Spleen (tissue), 13 donors: ENCODE data around the gene CFAP119. TPM values are rescaled to one million over a fixed set of nuclear protein-coding genes. Genes with fewer than 3 reads are reported as not detected.
A peak's percentile ranks its signal among the peaks of the same experiment; 100 is the strongest.
"Not testable (repeated sequence)": the region's sequence is repeated elsewhere in the genome, so short reads cannot be mapped to it uniquely, and the experiment has no call there.

Source experiments
- DNase-seq: peaks from one replicate; pipeline ENCODE4 v3.0.0-alpha.2; 2020
- H3K27ac ChIP-seq, 8 donors: fragments of 200-600 bp; sonication (generic) in 7 of 8; 1 replicate in 4 of 8; 2 replicates in 4 of 8; pipeline versions ENCODE4 v1.5.0 to v1.8.0; 2016 to 2021; ENCODE audit warnings: inconsistent platforms in 4 of 8, mild to moderate bottlenecking in 4 of 8, moderate library complexity in 1 of 8
- H3K27me3 ChIP-seq, 7 donors: fragments of 200-600 bp; sonication (generic) in 6 of 7; replicated peaks in 1 of 7; 1 replicate in 4 of 7; 2 replicates in 3 of 7; pipeline versions ENCODE4 v1.5.0 to v1.8.0; 2016 to 2021; ENCODE audit warnings: inconsistent platforms in 3 of 7, mild to moderate bottlenecking in 1 of 7
- H3K36me3 ChIP-seq, 6 donors: fragments of 200-600 bp; sonication (generic) in 5 of 6; 1 replicate in 4 of 6; 2 replicates in 2 of 6; pipeline versions ENCODE4 v1.5.0 to v1.8.0; 2016 to 2021; ENCODE audit warnings: inconsistent platforms in 2 of 6
- H3K4me1 ChIP-seq, 6 donors: fragments of 200-600 bp; sonication (generic) in 5 of 6; 1 replicate in 3 of 6; 2 replicates in 3 of 6; pipeline versions ENCODE4 v1.5.0 to v1.8.0; 2016 to 2021; ENCODE audit warnings: inconsistent platforms in 3 of 6
- H3K4me3 ChIP-seq, 8 donors: fragments of 200-600 bp; sonication (generic) in 7 of 8; 1 replicate in 4 of 8; 2 replicates in 4 of 8; pipeline versions ENCODE4 v1.5.0 to v1.8.0; 2016 to 2021; ENCODE audit warnings: inconsistent platforms in 4 of 8, mild to moderate bottlenecking in 4 of 8, moderate library complexity in 2 of 8
- H3K9me3 ChIP-seq, 8 donors: fragments of 200-600 bp; sonication (generic) in 7 of 8; 1 replicate in 4 of 8; 2 replicates in 4 of 8; pipeline versions ENCODE4 v1.5.0 to v1.8.0; 2016 to 2021; ENCODE audit warnings: inconsistent platforms in 4 of 8
- POLR2A ChIP-seq, 3 donors: fragments of 450-650 bp; IDR thresholded peaks; one replicate each; pipeline ENCODE4 v1.5.1; 2017; ENCODE audit warnings: antibody characterized with exemption in 3 of 3, mild to moderate bottlenecking in 1 of 3
- POLR2AphosphoS5 ChIP-seq, 3 donors: sonication (generic); formaldehyde crosslinking; IDR thresholded peaks; one replicate each; pipeline ENCODE4 v1.5.1; 2017; ENCODE audit warnings: antibody characterized with exemption in 3 of 3
- WGBS, 5 donors: extraction: QIAGEN DNeasy Blood & Tissue Kit in 3 of 5; methylation state at CpG; one replicate each; pipeline versions ENCODE4 v1.1.5 to v1.1.7; 2013 to 2018; 5-methylcytosine and 5-hydroxymethylcytosine counted together
- intact Hi-C: fragments of 100-400 bp; cut with DNase I; formaldehyde crosslinking; loops from one replicate; pipeline ENCODE4 v1.15.0; 2023; ENCODE audit warnings: low total_unique reads
- long read RNA-seq, 2 donors: transcript quantifications; one replicate each; lab custom pipeline, GENCODE V29; 2026
- polyA plus RNA-seq, 3 donors: library from polyadenylated mRNA; stranded (reverse); fragments of 200-250 nt; gene quantifications; one replicate each; pipeline ENCODE4 v1.2.1, GENCODE V29; 2013
- total RNA-seq, 7 donors: library from RNA; depleted of rRNA in 3 of 7; stranded (reverse); fragments of >200 nt in 3 of 7; fragmentation: NEBNext Ultra II Directional in 4 of 7; extraction: Animal tissue kit (Norgen Biotek cat#: 25700) in 4 of 7; gene quantifications; one replicate each; pipeline versions ENCODE4 v1.1.0 to v1.2.1, GENCODE V29; 2016 to 2021
- TF ChIP-seq, protein P1 (sequence below), 11 experiments: fragments of 200-600 bp in 7 of 11; fragments of 450-650 bp in 4 of 11; sonication (generic) in 4 of 11; IDR thresholded peaks in 8 of 11; conservative IDR thresholded peaks in 3 of 11; 1 replicate in 7 of 11; 2 replicates in 4 of 11; pipeline versions ENCODE4 v1.4.0 to v1.8.0; 2016 to 2021; ENCODE audit warnings: antibody characterized with exemption in 11 of 11, inconsistent platforms in 4 of 11, mild to moderate bottlenecking in 1 of 11
- donor health status: healthy with polysubstance abuse.
- donor health status: DM: no; HTN: no; CAD: no; lungs with moderate emphysema.
- donor health status: DM: no; HTN: no; CAD: no.
- donor health status: Bipolar disorder and iron deficiency.
- donor health status: healthy.
- donor health status: DM: no; HTN: no; CAD: no.
- donor health status: DM: yes; HTN: yes; CAD: no.

Gene CFAP119
- total RNA-seq (1 to 10 TPM; 3.1 to 7.2 (median 4.1) TPM), polyA plus RNA-seq (10 to 100 TPM in 1 of 3 donors, 1 to 10 TPM in 2; 8.2 to 15.5 (median 8.3) TPM)
- long read RNA-seq, donor 1: 0 reads
- long read RNA-seq, donor 2, partial matches to known transcripts: 0 of 1 reads
- long read RNA-seq, donor 2, other reads (novel, unspliced or antisense): 0 of 1 reads

DNA sequence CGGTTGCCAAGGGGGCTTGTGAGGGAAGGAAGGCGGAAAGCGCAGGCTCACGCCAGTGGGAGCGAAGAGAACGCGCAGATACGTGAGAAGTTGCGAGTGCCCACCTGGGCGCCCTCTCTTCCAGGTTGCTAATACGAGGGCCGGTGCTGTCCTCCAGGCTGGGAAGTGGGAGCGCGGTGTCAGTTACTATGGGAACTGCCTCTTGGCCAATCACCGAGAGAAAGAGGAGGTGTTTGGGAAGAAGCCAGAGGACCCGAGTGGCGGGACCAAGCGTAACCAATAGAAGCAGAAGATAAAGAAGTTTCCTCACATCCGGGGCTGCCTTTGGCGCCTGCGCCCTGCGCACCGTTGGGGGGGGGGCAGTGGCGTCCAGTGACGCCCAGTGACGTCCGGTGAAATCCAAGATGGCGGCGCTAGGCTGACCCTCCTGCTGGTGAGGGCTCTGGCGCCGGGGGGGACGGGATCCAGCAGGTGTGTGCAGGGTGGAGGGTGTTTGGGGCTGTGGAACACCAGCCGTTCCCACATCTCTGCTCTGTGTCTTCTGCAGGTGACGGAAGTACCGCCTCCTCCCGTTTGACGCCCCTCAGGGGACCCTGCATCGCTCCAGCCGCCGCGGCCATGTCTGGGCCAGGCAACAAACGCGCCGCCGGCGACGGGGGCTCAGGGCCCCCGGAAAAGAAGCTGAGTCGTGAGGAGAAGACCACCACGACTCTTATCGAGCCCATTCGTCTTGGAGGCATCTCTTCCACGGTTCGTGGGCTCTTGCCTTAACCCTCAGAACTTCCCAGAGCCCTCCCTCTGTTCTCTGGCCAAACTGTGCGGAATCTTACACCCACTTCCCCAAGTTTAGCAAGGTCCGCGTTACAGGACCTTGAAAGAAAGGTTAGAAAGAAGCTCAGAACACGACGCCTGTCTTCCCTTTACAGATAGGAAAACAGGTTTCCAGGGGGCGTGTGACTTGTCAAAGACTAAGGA is at the start of gene CFAP119, which contains the start of gene RNF40:
Gene CFAP119 (minus strand): TSS at position 135 of the 975 bp plus-strand sequence. CDS start 314 bp downstream, outside the sequence.
Gene RNF40 (plus strand): TSS at position 395 of the 975 bp plus-strand sequence. CDS start 224 bp downstream, at position 619.
- Histone ChIP-seq H3K27ac (peak within 1 kb of the TSS; percentile 83 to 95 (median 92)), H3K4me3 (peak within 1 kb of the TSS; percentile 74 to 99 (median 96)), H3K4me1 (peaks cover 25 to 75% (median 56%) of the 10 kb centered on the region in 6 donors), H3K9me3 (no peaks in the 10 kb centered on the region), H3K27me3 (no peaks in the 10 kb centered on the region), H3K36me3 (peaks cover 0 to 61% (median 42%) of the 10 kb centered on the region in 6 donors)
- DNase-seq: peak; percentile 96
- intact Hi-C loops: no loop called here
- WGBS, 5 donors: 1 to 2% (median 1%) methylated on average over 28 to 60 of the region's 60 CpGs
- TF ChIP-seq, protein P1, sequence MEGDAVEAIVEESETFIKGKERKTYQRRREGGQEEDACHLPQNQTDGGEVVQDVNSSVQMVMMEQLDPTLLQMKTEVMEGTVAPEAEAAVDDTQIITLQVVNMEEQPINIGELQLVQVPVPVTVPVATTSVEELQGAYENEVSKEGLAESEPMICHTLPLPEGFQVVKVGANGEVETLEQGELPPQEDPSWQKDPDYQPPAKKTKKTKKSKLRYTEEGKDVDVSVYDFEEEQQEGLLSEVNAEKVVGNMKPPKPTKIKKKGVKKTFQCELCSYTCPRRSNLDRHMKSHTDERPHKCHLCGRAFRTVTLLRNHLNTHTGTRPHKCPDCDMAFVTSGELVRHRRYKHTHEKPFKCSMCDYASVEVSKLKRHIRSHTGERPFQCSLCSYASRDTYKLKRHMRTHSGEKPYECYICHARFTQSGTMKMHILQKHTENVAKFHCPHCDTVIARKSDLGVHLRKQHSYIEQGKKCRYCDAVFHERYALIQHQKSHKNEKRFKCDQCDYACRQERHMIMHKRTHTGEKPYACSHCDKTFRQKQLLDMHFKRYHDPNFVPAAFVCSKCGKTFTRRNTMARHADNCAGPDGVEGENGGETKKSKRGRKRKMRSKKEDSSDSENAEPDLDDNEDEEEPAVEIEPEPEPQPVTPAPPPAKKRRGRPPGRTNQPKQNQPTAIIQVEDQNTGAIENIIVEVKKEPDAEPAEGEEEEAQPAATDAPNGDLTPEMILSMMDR (IDR thresholded peaks at IDR 0.05 in 8 of 11, conservative IDR thresholded peaks at IDR 0.05 in 3 of 11): peak in 4 of 11 experiments; percentile 6 to 28 (median 23)
- TF ChIP-seq POLR2A (IDR thresholded peaks at IDR 0.05) (peak in 2 of 3 donors; percentile 33 to 47), POLR2AphosphoS5 (IDR thresholded peaks at IDR 0.05) (peak; percentile 93 to 95 (median 94))

DNA sequence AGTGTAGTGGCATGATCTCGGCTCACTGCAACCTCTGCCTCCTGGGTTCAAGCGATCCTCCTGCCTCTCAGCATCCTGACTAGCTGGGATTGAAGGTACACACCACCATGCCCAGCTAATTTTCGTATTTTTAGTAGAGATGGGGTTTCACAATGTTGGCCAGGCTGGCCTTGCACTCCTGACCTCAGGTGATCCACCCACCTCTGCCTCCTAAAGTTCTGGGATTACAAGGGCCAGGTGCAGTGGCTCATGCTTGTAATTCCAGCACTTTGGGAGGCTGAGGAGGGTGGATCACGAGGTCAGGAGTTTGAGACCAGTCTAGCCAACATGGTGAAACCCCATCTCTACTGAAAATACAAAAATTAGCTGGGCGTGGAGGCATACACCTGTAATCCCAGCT is 47.8 kb upstream of the CFAP119 start:
- H3K27ac ChIP-seq, DNase-seq, H3K4me3 ChIP-seq, intact Hi-C loops, H3K9me3 ChIP-seq, H3K27me3 ChIP-seq, H3K36me3 ChIP-seq: not testable (repeated sequence)
- WGBS, 5 donors: 80 to 92% (median 88%) methylated on average over 5 of the region's 5 CpGs
- peaks cover 12 to 60% (median 33%) of the 10 kb centered on the region in 6 donors for H3K4me1 ChIP-seq

DNA sequence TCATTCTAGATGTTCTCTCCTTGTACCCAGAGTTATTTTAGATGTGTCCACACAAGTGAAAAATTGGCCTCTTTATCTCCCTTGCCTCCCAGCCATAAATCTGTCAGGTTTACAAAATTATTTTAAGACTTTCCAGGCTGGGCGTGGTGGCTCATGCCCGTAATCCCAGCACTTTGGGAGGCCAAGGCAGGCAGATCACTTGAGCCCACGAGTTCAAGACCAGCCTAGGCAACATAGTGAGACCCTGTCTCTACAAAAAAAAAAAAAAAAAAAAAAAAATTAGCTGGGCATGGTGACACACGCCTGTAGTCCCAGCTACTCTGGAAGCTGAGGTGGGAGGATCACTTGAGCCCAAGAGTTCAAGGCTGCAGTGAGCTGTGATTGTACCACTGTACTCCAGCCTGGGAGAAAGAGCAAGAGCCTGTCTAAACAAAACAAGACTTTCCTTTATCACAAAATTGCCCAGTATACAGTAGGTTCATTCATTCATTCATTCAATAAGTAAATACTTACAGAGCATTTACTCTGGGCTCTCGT is 47.1 kb upstream of the CFAP119 start:
- peaks cover 11 to 56% (median 29%) of the 10 kb centered on the region in 6 donors for H3K4me1 ChIP-seq
- WGBS, 5 donors: 59 to 79% (median 67%) methylated on average over 4 to 5 of the region's 5 CpGs
- DNase-seq, H3K27me3 ChIP-seq, H3K9me3 ChIP-seq, H3K27ac ChIP-seq, H3K4me3 ChIP-seq, H3K36me3 ChIP-seq, intact Hi-C loops: not testable (repeated sequence)

DNA sequence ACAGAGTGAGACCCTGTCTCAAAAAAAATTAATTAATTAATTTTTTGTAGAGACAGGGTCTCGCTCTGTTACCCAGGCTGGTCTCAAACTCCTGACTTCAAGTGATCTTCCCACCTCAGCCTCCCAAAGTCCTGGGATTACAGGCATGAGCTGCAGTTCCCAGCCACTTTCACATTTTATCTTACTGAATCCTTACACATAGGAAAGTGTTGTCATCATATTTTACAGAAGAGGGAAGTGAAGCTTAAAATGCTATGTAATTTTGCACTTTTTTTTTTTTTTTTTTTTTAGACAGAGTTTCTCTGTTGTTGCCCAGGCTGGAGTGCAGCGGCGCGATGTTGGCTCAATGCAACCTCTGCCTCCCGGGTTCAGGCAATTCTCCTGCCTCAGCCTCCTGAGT is 46.3 kb upstream of the CFAP119 start:
- WGBS, 5 donors: 50 to 72% (median 65%) methylated on average over 5 of the region's 5 CpGs

More for the DNA sequence above, 46.3 kb upstream of the CFAP119 start:
- Histone ChIP-seq H3K27me3 (peaks cover 0 to 4% (median 0%) of the 10 kb centered on the region in 7 donors), H3K9me3 (no peaks in the 10 kb centered on the region), H3K27ac (peak overlapping the region in 1 of 8 donors; percentile 66), H3K36me3 (no peaks in the 10 kb centered on the region), H3K4me1 (peaks cover 6 to 48% (median 21%) of the 10 kb centered on the region in 6 donors), H3K4me3 (no peak overlapping the region)
- intact Hi-C loops: no loop called here
- DNase-seq: no peak
- TF ChIP-seq, protein P1 (IDR thresholded peaks at IDR 0.05 in 8 of 11, conservative IDR thresholded peaks at IDR 0.05 in 3 of 11): no peak
- TF ChIP-seq POLR2AphosphoS5 (IDR thresholded peaks at IDR 0.05) (no peak), POLR2A (IDR thresholded peaks at IDR 0.05) (no peak)
